ENCODE data around the gene SAXO2.
"Not testable (repeated sequence)": the region's sequence is repeated elsewhere in the genome, so short reads cannot be mapped to it uniquely, and the experiment has no call there.

Gene SAXO2

DNA sequence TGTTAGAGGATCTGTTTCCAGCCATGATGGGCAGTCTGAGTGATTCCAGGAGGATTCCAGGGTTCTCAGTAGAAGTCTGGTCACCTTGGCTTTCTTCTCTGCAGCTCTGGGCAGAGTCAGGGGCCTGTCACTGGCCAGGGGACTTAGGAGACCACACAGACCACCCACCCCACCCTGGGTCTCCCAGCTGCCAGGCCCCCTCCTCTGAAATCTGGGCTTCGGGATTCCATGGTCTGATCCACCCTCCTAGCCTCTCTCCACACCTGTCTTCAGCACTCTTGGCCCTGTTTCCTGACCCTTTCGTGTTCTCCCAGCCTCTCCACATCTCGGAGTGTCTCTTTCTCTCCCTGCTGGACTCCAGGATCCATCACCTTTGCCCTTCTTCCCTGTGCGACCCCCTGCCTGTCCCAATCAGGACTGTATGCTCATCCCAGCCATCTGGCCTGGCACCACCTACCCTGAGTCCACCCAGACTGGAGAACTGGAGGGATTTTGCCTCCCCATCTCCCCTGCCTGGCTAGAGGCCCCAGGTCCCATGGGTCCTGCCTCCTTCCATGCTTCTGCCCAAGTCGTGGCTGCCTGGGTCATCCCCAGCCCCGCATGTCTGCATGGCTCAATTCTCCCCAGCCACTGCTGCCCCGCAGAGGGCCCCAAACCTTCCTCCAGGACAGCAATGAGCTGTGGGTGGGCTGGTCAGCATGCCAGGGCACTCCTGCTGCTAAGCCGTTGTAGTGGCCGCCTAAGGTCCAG, 52.3 kb downstream of the SAXO2 start:
- no peak for DNase-seq

DNA sequence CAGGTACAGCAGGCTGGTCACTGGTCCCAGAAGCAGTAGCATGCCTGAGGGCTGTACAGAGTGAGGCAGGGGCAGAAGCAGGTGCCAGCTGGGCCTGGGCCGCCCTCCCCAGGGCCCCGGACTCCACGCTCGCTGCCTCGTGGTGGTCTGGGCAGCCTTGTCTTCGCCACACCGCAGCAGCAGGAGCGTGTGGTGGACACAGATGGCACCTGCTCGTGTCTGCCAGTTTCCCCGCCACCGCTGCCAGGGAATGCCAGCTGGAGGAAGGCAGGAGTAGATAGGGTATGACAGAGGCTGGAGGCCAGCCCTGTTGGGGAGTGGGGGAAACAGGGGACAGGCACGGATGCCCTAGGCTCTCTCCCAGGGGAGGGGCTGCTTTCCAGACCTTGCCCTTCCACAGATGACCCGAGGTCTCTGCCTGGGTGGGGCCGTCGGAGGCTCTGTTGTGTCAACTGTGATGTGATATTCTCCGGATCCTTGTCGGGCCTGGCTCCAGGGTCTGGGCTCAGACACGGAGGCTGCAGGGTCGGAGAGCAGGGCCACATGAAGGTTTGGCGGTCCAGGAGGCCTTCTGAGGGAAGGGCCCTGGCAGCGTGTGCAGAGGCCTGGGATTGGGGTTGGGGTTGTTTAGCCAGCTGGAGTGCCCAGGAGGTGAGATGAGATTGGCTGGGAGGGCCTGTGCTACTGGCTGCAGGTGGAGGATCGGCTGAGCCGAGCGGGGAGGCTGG, 53.1 kb downstream of the SAXO2 start:
- no peak for DNase-seq

DNA sequence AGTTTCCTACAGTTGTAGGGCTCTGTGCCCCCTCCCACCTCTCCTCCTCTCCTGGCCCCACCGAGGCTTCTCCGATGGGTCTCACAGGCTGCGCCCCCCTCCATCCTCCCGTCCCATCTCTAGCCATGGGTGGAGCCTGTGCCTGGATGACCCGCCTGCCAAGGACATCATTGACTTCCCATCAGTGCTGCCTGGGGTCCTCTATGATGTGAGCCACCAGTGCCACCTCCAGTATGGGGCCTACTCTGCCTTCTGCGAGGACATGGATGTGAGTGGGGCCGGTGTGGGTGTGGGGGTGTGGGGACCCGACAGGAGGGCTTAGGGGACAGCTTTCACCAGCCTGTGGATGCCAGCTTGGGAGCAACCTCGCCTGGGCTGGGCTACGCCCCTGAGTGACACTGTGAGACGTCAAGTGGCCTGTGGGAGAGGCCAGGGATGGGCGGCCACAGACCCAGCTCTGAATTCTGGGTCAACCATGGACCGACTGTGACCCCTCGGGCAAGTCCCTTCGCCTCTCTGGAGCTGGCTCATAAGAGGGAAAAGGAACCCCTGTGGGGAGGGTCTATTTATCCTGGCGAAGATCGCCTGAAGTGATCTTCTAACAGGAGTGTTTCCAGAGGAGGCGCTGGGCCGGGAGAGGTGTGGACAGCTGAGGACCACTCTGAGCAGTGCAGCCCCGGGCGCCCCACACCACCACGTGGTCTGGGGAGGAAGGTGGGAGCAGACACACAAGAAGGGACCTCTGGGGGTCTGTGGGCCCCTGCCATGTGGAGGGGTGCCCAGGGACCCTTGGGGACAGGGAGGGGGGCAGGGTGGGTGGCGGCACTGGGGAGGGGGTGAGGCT, 53.9 kb downstream of the SAXO2 start:
- not testable (repeated sequence) for DNase-seq

DNA sequence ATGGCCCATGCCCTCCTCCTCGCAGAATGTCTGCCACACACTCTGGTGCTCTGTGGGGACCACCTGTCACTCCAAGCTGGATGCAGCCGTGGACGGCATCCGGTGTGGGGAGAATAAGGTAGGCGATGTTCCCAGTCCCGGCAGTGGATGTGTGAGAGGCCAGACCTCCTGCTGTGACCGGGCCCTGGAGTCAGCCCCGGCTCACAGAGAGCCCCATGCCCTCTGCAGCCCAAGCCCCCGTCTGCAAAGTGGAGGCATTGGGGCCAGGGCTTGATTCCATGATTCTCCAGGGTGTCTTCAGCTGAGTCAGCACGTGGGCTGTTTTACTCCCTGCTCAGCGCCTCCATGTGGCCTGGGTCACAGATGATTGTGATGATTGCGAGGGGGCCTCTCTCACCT, 54.5 kb downstream of the SAXO2 start:
- no peak for DNase-seq

DNA sequence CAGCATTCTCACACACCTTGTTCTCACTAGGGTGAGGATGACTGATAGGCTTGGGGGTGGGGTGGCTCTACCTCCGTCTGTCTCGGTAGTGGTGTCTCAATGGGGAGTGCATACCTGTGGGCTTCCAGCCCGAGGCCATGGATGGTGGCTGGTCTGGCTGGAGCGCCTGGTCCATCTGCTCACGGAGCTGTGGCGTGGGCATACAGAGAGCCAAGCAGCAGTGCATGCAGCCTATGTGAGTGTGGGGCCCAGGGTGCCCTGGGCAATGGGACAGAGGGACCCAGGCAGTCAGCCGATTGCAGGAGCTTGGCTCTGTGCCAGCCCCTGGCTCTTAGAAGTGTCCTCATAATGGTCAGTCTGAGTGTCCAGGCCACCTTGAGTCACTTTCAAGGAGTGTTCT, 54.9 kb downstream of the SAXO2 start:
- not testable (repeated sequence) for DNase-seq

DNA sequence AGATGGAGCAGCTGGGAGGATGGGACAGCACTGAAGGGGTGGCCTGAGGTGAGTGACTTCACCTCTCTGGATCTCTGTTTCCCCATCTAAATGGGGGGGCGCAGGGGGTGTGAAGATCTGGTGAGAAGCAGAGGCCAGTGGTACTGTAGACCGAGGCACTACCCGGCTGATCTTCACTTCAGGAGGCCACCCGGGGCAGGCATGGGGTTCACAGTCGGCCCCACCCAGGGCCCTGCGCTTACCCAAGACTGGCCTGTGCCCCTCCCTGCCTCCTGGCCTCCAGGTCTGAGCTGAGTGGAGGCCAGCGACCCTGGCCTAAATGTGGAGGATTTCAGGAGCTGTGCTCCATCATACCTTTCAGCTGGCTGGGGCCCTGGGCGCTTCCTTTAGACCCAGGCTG, 55.7 kb downstream of the SAXO2 start:
- DNase-seq: not testable (repeated sequence)

DNA sequence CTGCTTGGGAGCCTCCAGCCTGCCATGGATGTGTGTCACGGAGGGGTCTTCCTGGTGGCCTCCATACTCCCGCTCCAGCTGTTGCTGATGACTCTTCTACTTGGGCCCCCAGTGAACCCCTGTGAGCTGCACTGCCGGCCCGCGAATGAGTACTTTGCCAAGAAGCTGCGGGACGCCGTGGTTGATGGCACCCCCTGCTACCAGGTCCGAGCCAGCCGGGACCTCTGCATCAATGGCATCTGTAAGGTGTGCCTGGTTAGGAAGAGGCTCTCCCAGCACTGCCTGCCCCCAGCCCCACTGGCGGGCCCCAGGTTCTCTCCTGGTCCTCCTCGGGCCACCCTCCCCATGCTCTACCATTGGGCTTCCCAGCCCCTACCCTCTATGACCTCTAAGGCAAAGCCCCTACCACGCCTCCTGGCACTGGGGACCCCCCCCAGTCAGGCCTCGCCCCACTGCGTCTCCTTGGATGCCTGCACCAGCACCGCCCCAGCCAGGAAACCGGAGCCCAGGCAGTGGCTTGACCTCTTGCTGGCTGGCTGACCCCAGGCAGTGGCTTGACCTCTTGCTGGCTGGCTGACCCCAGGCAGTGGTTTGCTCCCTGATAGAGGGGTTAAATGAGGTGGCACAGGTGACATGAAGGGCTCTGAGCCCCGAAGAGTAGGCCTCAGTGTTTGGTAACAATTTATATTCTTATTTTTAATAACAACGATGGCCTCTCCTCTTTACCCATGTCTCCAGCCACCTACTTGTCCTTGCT, 57.1 kb downstream of the SAXO2 start:
- DNase-seq: not testable (repeated sequence)

DNA sequence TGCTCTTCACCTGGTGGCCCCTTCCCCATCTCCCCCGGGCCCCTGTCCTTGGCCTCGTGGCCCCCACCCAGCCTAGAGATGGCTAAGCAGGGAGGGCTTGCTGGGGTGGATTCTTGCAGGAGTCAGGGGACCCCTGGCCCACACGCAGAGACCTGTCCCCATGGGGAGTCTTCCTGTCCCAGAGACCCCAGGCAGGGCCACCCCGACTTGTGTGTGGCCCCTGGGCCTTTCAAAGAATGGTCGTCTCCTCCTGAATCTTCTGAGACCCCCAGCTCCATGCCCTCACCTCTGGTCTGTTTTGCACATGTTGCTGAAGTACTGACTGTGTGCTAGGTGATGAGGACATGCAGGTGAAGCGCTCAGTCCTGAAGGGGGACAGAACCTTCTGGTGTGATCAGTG, 58.2 kb downstream of the SAXO2 start:
- not testable (repeated sequence) for DNase-seq

DNA sequence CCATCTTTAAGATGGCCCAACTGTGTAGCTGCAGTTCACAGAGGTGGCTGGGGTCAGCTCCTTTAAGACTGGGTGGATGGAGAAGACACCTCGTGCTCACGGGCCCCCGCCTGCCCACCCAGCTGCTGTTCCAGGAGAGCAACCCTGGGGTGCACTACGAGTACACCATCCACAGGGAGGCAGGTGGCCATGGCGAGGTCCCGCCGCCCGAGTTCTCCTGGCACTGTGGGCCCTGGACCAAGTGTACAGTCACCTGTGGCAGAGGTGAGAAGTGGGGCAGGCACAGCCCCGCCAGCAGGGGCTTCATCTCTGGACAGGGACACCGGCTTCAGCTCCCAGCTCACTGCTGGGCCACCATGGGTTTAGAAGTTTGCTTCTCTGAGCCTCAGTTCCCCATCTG, 59.9 kb downstream of the SAXO2 start:
- not testable (repeated sequence) for DNase-seq

DNA sequence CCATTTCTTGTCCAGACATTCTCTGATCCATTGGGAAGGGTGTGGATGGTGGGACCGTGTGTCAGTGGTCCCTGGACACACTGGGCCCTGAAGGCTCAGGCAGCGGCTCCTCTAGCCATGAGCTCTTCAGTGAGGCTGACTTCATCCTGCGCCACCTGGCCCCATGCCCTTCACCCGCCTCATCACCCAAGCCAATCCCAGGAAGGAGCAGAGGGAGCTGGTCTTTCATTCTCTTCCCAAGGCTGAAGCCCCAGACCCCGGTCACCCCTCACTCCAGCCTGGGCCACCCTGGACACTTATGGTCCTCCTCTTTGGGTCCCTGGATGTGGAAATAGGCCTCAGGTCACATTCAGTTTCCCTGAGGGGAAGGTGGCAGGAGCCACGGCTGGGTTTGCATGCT, 62.2 kb downstream of the SAXO2 start:
- DNase-seq: not testable (repeated sequence)

DNA sequence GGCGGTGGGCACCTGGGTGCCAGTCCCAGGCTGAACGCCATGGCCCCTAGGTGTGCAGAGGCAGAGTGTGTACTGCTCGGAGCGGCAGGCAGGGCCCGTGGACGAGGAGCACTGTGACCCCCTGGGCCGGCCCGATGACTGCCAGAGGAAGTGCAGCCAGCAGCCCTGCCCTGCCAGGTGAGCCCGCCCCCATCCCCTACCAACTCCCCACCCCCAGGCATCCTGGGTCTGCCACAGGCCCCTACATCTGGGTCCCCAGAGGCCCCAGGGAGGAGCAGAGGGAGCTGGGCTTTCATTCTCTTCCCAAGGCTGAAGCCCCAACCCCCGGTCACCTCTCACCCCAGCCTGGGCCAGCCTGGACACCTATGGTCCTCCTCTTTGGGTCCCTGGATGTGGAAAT, 63.0 kb downstream of the SAXO2 start:
- not testable (repeated sequence) for DNase-seq

DNA sequence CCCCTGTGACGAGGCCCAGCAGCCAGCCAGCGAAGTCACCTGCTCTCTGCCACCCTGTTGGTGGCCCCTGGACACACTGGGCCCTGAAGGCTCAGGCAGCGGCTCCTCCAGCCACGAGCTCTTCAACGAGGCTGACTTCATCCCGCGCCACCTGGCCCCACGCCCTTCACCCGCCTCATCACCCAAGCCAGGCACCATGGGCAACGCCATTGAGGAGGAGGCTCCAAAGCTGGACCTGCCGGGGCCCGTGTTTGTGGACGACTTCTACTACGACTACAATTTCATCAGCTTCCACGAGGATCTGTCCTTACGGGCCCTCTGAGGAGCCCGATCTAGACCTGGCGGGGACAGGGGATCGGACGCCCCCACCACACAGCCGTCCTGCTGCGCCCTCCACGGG, 64.3 kb downstream of the SAXO2 start:
- DNase-seq: not testable (repeated sequence)

DNA sequence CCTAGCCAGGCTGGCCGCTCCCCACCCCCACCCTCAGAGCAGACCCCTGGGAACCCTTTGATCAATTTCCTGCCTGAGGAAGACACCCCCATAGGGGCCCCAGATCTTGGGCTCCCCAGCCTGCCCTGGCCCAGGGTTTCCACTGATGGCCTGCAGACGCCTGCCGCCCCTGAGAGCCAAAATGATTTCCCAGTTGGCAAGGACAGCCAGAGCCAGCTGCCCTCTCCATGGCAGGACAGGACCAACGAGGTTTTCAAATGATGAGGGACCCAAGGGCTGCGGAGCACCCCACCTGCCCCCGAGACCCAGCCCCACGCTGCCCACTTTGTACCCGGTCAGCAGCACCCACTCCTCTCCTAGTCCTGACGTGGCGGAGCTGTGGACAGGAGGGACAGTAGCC, 64.8 kb downstream of the SAXO2 start:
- not testable (repeated sequence) for DNase-seq

DNA sequence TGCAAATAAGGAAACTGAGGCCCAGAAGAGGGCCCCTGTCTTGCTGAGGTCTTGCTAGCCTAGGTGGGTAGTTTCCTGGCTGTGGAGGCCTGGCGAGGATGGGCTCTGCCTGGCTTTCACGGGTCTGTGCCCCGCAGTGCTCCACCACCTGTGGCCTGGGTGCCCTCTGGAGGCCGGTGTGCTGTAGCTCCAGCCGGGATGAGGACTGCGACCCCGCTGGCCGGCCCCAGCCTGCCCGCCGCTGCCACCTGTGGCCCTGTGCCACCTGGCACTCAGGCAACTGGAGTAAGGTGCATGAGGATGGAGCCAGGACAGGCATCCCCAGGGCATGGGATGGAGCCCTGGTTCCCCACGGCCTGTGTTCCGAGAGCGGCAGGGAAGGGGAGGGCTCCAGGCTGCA, 66.4 kb downstream of the SAXO2 start:
- DNase-seq: not testable (repeated sequence)

DNA sequence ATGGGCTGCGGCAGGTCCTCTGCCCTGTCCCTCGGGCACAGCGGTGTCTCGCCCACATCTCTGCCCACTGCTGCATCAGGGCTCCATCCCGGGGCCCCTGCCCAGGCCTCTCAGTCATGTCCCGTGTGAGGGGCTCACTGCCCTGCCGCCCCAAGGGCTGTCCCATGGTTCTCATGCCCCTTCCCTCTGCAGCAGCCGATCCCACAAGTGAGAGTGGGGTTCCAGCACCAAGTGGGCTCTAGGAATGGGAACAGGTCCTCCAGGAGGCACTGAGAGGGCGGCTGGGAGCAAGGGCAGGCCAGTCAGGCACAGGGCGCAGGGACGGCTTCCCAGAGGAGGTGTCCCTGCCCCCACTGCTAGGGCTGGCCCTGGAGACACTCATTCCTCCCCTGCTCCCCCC, 68.3 kb downstream of the SAXO2 start:
- not testable (repeated sequence) for DNase-seq

DNA sequence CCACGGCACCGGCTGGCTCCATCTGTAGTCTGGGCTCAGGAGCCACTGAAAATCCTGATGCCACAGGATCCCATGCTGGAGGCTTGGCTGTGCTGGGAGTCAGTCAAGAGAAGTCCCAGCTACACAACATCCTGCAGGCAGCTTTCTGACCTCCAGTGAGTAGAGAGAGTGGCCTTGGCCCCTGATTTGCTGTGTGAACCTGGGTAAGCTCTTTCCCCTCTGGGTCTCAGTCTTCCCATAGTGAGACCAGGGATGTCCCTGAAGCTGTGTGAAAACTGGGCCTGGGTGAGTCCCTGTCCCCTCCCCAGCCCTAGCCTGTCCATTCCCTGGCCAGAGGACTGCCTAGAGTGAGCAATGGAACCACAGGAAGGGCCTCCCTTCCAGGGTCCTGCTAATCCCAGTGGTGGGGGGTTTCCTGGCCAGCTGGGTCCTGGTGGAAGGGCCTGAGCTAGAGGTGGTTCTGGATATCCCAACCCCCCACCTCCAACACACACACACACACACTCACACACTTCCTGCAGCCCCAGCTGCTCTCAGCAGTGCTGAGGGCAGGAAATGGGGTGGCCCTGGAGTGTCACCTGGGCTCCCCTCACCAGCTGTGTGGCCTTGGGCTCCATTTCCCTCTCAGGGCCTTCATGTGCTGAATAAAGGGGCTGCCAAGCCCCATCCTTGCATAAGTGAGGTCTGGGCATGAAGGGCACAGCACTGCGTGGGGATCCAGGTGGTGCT, 69.1 kb downstream of the SAXO2 start:
- not testable (repeated sequence) for DNase-seq

DNA sequence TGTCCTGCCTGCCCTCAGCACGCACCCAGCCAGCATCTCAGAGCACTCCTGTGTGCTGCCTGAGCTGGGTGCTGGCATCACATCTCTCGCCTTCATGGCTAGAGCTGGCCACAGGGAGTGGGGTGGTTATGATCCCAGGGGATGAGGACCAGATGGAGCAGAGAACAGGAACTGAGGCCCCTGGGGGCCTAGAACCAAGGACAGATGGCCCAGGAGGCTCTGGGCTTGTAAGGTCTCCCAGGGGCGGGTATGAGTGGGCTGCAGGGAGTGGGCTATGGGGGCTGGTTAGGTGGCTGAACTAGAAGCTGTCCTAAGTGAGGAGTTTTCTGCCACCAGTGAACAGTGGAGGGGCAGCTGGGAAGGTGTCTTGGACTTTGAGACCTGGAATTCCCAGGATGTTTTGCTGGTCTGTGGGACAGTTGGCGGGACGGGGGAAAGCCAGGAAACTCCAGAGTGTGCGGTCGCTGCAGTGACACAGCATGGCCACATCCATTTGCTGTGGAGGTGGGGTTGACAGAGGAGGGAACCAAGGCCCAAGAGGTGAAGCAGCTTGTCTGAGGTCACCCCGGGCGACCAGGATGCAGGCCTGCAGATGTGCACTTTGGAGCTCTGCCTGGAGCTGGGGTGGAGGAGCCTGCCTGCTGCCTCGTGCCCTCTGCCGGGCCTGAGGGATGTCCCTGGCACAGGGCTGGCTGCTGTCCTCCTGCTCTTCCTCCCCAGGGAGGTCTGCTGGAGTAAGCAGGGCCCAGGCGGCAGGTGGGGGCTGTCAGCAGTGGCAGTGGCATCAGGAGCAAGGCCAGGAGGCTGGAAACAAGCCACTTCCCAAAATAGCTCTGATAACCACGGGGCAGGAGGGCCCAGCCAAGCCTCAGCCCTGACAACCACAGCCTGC, 70.3 kb downstream of the SAXO2 start:
- not testable (repeated sequence) for DNase-seq

DNA sequence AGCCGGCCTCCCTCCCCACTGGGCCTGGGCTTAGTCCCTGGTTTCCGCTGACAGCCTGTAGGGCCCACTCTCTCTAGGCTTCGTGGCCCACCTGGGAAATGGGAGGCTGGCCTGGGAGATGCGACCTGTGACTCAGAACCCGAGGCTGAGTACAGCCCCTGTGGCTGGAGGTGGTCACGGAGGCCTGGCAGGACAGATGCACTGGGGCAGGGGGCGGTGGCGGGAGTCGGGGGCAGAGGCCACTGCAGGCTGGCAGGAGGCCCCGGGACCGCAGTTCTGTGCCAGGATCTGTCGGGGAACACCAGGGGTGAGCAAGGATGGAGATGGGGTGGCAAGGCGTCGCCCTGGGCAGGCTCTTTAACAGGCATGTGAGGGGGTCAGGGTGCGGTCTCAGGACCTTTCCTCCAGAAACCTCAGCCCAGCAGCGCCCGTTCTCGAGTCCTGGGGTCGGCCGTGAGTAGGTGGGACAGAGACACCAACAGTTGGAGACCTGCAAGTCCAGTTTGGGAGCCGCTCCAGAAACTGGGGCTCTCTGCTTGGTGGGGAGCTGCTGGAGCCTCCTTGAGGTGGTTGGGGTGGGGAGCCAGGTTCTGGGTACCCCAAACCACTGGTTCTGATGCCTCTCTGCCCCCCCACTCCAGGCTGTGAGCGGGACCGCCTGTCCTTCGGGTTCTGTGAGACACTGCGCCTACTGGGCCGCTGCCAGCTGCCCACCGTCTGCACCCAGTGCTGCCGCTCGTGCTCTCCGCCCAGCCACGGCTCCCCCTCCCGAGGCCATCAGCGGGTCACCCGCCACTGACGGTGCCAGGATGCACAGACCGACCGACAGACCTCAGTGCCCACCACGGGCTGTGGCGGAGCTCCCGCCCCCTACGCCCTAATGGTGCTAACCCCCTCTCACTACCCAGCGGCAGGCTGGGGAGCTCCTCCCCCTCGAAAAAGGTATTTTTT, 71.3 kb downstream of the SAXO2 start:
- DNase-seq: not testable (repeated sequence)

Data from activated CD4-positive, alpha-beta T cell treated with anti-CD3 and anti-CD28 coated beads, Interleukin-2, amount 50 U/mL, for 1 hour (primary cell).